ENCODE data around the gene GON7.
"Not testable (repeated sequence)": the region's sequence is repeated elsewhere in the genome, so short reads cannot be mapped to it uniquely, and the experiment has no call there.

The GON7 gene

DNA sequence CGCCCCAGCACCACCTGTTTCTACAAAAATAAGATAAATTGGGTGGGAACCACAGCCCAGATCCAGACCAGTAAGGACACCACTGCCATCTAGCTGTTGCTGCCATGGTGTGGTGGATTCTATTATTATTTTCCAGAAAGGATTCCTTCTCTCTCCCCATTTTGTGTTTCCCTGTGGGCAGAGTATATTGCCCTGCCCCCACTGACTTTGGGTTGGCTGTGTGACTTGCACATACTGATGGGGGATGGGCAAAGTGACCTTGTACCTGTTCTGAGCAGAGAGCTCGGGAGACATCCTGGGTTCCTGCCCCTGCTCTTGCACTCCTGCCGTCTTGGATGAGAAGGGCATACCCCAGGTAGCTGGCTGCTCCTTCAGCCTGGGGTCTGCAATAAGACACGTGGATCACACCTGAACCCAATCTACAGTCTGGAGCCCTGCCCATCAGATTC is 46.5 kb downstream of the GON7 start:
- ChIA-PET POLR2A (no interaction called here), CTCF (interaction anchor here (0.9 to 2.0 kb wide), 9 partner anchors 8 to 205 kb away, joined by 3 to 7 read pairs (median 4); no protein-coding TSS in a partner anchor)
- no peak for DNase-seq (ENCODE audit: extremely low spot score)
- TF ChIP-seq, protein P1, sequence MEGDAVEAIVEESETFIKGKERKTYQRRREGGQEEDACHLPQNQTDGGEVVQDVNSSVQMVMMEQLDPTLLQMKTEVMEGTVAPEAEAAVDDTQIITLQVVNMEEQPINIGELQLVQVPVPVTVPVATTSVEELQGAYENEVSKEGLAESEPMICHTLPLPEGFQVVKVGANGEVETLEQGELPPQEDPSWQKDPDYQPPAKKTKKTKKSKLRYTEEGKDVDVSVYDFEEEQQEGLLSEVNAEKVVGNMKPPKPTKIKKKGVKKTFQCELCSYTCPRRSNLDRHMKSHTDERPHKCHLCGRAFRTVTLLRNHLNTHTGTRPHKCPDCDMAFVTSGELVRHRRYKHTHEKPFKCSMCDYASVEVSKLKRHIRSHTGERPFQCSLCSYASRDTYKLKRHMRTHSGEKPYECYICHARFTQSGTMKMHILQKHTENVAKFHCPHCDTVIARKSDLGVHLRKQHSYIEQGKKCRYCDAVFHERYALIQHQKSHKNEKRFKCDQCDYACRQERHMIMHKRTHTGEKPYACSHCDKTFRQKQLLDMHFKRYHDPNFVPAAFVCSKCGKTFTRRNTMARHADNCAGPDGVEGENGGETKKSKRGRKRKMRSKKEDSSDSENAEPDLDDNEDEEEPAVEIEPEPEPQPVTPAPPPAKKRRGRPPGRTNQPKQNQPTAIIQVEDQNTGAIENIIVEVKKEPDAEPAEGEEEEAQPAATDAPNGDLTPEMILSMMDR (IDR thresholded peaks at IDR 0.05; ENCODE audit: control extremely low read depth, extremely low read depth, low read depth, missing control alignments): peak; percentile 26

DNA sequence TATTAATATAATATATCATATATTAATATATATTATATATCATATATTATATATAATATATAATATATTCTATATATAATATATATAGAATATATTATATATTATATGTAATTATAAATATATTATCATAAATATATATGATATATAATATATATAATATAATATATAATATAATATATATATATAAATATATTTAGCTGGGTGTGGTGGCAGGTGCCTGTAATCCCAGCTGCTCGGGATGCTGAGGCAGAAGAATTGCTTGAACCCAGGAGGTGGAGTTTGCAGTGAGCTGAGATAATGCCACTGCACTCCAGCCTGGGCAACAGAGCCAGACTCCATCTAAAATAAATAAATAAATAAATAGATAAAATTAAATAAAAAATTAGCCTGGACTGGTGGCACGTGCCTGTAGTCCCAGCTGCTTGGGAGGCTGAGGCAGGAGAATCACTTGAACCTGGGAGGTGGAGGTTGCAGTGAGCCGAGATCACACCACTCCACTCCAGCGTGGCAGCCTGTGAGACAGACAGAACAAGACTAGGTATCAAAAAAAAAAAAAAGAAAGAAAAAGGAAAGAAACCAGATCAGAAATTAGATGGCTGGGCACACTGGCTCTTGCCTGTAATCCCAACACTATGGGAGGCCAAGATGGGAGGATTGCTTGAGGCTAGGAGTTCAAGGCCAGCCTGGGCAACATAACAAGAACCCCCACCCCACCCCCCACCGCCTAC is 47.1 kb downstream of the GON7 start:
- DNase-seq (ENCODE audit: extremely low spot score); POLR2A ChIA-PET: not testable (repeated sequence)
- CTCF ChIA-PET: interaction anchor here (1.2 to 2.0 kb wide), 6 partner anchors 9 to 204 kb away, joined by 3 to 7 read pairs (median 4); no protein-coding TSS in a partner anchor

DNA sequence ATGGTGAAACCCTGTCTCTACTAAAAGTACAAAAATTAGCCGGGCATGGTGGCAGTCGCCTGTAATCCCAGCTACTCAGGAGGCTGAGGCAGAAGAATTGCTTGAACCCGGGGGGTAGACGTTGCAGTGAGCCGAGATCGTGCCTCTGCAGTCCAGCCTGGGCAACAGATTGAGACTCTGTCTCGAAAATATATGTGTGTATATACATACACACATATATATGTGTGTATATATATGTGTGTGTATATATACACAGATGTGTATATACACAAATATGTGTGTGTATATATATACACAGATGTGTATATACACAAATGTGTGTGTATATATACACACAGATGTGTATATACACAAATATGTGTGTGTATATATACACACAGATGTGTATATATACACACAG is 48.5 kb downstream of the GON7 start:
- CTCF ChIA-PET, POLR2A ChIA-PET: not testable (repeated sequence)

DNA sequence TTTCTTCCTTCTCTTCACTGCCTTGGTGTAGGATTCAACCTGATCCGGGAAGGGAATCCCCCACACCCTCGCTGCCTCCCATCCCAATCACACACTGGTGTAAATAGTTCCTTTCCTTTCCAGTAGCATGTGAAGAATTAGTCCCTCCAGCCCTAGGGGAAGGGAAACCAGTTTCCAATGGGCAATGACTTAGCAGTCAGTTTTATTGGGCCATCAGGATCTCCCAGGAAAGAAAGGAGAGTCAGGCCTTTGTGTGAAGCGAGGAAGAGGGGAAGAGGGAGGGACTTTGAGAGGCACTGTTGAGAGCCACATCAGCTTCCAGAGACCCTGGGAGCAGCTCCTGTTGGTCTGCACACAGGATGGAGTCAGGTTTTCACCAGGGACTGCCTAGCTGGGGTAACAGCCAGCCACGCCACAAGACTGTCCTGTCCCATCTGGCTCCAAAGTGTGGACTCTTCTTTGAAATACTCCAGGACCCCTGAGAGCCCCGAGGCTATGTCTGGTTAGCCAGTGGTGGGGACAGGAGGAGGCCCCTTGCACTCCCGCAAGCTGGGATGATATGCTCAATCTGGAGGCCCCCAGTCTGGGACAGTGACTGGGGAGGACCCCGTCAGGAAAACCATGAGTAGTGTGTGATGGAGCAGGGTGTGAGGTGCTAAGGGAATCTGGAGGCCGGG is 50.0 kb downstream of the GON7 start:
- TF ChIP-seq, protein P1 (IDR thresholded peaks at IDR 0.05; ENCODE audit: control extremely low read depth, extremely low read depth, low read depth, missing control alignments): no peak
- POLR2A ChIA-PET: no interaction called here
- CTCF ChIA-PET: interaction anchor here (1.0 to 1.7 kb wide), 3 partner anchors 22 to 62 kb away, joined by 3 to 4 read pairs (median 3); no protein-coding TSS in a partner anchor
- DNase-seq (ENCODE audit: extremely low spot score): no peak

More for the DNA sequence above, 48.5 kb downstream of the GON7 start:
- not testable (repeated sequence) for DNase-seq (ENCODE audit: extremely low spot score)

DNA sequence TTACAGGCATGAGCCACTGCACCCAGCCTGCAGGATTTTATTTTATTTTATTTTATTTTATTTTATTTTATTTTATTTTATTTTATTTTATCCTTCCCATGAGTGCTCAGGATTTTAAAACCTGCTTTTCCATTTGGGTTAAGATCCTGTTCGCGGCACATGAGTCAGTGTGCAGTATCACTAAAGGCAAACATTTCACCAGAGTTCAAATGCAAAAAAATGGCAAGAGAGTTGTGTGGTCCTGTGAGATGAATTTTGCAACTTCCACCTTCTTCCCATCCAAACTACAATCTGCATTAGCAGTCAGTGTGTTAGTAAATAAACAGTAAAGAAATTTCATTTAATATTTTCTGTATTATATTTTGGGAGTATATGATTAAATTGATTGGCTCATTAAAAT is 51.2 kb downstream of the GON7 start:
- TF ChIP-seq, protein P1 (IDR thresholded peaks at IDR 0.05; ENCODE audit: control extremely low read depth, extremely low read depth, low read depth, missing control alignments): no peak
- no peak for DNase-seq (ENCODE audit: extremely low spot score)
- ChIA-PET CTCF (interaction anchor here (1.6 to 1.7 kb wide), 2 partner anchors 23 to 42 kb away, joined by 4 to 5 read pairs; no protein-coding TSS in a partner anchor), POLR2A (interaction anchor here (0.6 kb wide), 1 partner anchor 206 kb away, joined by 5 read pairs; no protein-coding TSS in a partner anchor)

DNA sequence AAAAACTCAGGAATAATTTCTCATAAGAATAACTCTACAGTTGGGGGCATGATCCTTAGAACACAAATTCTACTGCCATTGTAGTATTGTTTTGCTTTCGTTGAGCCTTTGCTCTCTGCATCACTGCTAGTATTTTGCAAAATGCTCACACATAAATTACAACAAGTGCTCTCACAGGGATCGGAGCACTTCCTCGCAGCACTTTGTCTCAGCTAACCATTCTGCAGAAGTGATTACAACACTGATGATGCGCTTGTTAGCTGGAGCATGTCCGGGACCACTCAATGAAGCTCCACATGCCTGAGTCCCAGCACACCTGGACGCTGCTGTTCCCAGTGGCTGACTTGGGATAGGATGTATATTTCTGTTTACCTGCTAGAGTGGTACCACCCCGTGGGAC is 53.7 kb downstream of the GON7 start:
- POLR2A ChIA-PET: no interaction called here
- CTCF ChIA-PET: no interaction called here
- TF ChIP-seq, protein P1 (IDR thresholded peaks at IDR 0.05; ENCODE audit: control extremely low read depth, extremely low read depth, low read depth, missing control alignments): no peak
- no peak for DNase-seq (ENCODE audit: extremely low spot score)
